Measurements from ENCODE around the gene CPLX3.

Gene CPLX3

DNA sequence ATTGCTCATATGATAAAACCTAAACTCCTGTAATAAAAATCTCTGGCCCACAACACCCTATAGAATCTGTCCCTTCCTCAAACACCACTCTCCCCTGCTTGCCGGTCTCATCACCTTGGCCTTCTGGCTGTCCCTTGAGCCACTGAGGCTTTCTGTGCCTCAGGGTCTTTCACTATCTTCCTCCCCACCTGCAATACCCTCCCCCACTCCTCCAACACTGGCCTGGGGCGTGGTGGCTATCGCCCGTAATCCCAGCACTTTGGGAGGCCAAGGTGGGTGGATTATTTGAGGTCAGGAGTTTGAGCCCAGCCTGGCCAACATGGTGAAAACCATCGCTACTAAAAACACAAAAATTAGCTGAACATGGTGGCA is 47.8 kb upstream of the CPLX3 start:
- Histone ChIP-seq H2AFZ (ENCODE audit: low read length) (no peak overlapping the region), H3K4me1 (ENCODE audit: insufficient read depth, low read length, poor library complexity, severe bottlenecking) (peaks cover 66% of the 10 kb centered on the region), H3K9ac (ENCODE audit: low read depth, low read length, poor library complexity, severe bottlenecking) (peak overlapping the region; percentile 81), H3K79me2 (ENCODE audit: insufficient read depth, low read length) (peaks cover 36% of the 10 kb centered on the region), H3K36me3 (ENCODE audit: insufficient read depth, low read length) (no peaks in the 10 kb centered on the region), H3K9me3 (ENCODE audit: insufficient read depth, low read depth, low read length) (no peaks in the 10 kb centered on the region), H4K20me1 (ENCODE audit: insufficient read depth, low read length, poor library complexity, severe bottlenecking) (peaks cover 8% of the 10 kb centered on the region), H3K4me3 (ENCODE audit: low read length, poor library complexity, severe bottlenecking) (no peak overlapping the region), H3F3A (ENCODE audit: low read depth) (peaks cover 14% of the 10 kb centered on the region), H3K4me2 (ENCODE audit: low read depth, low read length, poor library complexity, severe bottlenecking) (peak overlapping the region; percentile 93), H3K27me3 (ENCODE audit: insufficient read depth, low read length, poor library complexity, severe bottlenecking) (no peaks in the 10 kb centered on the region), H3K9me2 (replicated peaks; ENCODE audit: low read depth, low read length) (no peaks in the 10 kb centered on the region)
- no peak for TF ChIP-seq EZH2phosphoT487 (IDR thresholded peaks at IDR 0.05; ENCODE audit: borderline replicate concordance)

DNA sequence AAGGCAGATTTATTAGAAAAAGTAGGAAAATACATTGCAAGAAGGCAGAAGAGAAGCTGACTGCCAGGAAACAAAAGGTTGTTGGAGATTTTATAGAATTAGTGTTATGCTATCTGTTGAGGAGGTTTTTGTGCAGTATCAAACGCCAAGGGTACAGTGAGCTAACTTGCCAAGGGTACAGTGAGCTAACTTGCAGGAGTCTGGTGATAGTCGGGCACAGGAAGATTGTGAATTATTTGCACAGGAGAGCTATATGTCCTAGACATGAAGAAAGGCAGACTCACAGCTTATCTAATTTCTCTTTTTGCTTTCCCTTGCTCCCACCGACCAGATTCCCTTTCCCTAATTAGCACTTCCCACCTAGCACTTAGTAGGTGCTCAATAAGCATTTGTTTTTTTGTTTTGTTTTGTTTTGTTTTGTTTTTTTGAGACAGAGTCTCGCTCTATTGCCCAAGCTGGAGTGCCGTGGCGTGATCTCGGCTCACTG is 47.2 kb upstream of the CPLX3 start:
- Histone ChIP-seq H3K4me1 (ENCODE audit: insufficient read depth, low read length, poor library complexity, severe bottlenecking) (peaks cover 70% of the 10 kb centered on the region), H3K9me3 (ENCODE audit: insufficient read depth, low read depth, low read length) (no peaks in the 10 kb centered on the region), H3K9ac (ENCODE audit: low read depth, low read length, poor library complexity, severe bottlenecking) (peak overlapping the region; percentile 81), H3K79me2 (ENCODE audit: insufficient read depth, low read length) (peaks cover 42% of the 10 kb centered on the region), H3F3A (ENCODE audit: low read depth) (peaks cover 14% of the 10 kb centered on the region), H3K9me2 (replicated peaks; ENCODE audit: low read depth, low read length) (no peaks in the 10 kb centered on the region), H3K4me2 (ENCODE audit: low read depth, low read length, poor library complexity, severe bottlenecking) (peak overlapping the region; percentile 93), H3K27me3 (ENCODE audit: insufficient read depth, low read length, poor library complexity, severe bottlenecking) (no peaks in the 10 kb centered on the region), H3K36me3 (ENCODE audit: insufficient read depth, low read length) (no peaks in the 10 kb centered on the region), H2AFZ (ENCODE audit: low read length) (no peak overlapping the region), H4K20me1 (ENCODE audit: insufficient read depth, low read length, poor library complexity, severe bottlenecking) (peaks cover 14% of the 10 kb centered on the region), H3K4me3 (ENCODE audit: low read length, poor library complexity, severe bottlenecking) (no peak overlapping the region)
- no peak for TF ChIP-seq EZH2phosphoT487 (IDR thresholded peaks at IDR 0.05; ENCODE audit: borderline replicate concordance)
- TF ChIP-seq CTCF (conservative IDR thresholded peaks at IDR 0.05; ENCODE audit: low read length), result no peak

DNA sequence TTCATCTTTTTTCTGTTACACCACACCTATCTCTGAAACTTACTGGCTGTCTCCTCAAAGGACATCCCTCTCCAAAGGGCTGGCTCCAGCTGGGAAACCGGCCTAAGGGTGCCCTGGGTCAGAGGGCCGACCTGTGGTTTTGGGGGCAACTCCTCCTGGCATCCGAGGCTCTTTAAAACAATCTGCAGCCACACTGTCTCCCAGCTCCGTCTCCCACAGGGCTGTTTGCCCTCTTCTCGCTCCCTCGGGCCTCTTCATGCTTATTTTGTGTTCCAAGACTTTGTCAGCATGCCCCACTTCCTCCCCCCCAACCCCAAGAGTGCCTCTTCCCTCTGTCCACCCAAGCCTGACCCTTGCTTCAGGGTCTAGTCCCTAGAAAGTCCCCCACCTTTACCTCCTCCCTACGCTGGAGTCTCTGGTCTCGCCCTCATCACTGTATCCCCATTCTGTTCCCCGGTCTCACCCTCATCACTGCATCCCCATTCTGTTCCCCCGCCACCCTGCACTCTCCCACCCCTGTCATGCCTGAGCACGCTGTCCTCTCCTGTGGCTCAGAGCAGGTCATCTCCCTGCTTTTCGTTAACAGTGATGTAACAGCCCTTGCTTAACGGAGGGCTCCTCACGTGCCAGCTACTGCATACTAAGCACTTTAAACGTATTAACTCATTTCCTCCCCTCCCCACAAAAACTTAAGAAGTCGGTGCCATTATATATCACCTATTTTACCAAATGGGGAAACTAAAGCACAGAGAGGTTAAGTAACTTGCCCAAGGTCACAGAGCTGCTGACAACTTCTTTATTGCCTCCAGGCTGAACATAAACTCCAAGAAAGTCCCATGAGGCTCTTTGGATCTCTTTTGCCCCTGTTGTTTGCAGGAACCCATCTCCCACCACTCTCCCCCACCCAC is 45.6 kb upstream of the CPLX3 start:
- peaks cover 58% of the 10 kb centered on the region for H3K79me2 ChIP-seq (ENCODE audit: insufficient read depth, low read length)
- H3K9ac ChIP-seq (ENCODE audit: low read depth, low read length, poor library complexity, severe bottlenecking), result peak overlapping the region; percentile 73
- no peaks in the 10 kb centered on the region for H3K9me3 ChIP-seq (ENCODE audit: insufficient read depth, low read depth, low read length)
- no peaks in the 10 kb centered on the region for H3K9me2 ChIP-seq (replicated peaks; ENCODE audit: low read depth, low read length)
- peaks cover 14% of the 10 kb centered on the region for H3F3A ChIP-seq (ENCODE audit: low read depth)
- no peak overlapping the region for H2AFZ ChIP-seq (ENCODE audit: low read length)
- H4K20me1 ChIP-seq (ENCODE audit: insufficient read depth, low read length, poor library complexity, severe bottlenecking), result peaks cover 29% of the 10 kb centered on the region
- TF ChIP-seq CTCF (conservative IDR thresholded peaks at IDR 0.05; ENCODE audit: low read length) (no peak), EZH2phosphoT487 (IDR thresholded peaks at IDR 0.05; ENCODE audit: borderline replicate concordance) (no peak)
- H3K4me1 ChIP-seq (ENCODE audit: insufficient read depth, low read length, poor library complexity, severe bottlenecking), result peaks cover 74% of the 10 kb centered on the region
- no peaks in the 10 kb centered on the region for H3K27me3 ChIP-seq (ENCODE audit: insufficient read depth, low read length, poor library complexity, severe bottlenecking)
- no peaks in the 10 kb centered on the region for H3K36me3 ChIP-seq (ENCODE audit: insufficient read depth, low read length)
- peak overlapping the region; percentile 93 for H3K4me2 ChIP-seq (ENCODE audit: low read depth, low read length, poor library complexity, severe bottlenecking)
- H3K4me3 ChIP-seq (ENCODE audit: low read length, poor library complexity, severe bottlenecking), result peak overlapping the region; percentile 77

Measured in Loucy (cell line).